OCI-LY7 (cell line): ENCODE measurements around the gene SLC26A3.

ENCODE experiments used
- CTCF ChIP-seq: fragments of 200-600 bp; sonication (generic); conservative IDR thresholded peaks from 2 replicates; pipeline ENCODE4 v1.5.1; 2014; ENCODE audit warnings: mild to moderate bottlenecking, antibody characterized with exemption, low read length, moderate library complexity, mixed read lengths
- EZH2phosphoT487 ChIP-seq: fragments of 200-600 bp; sonication (generic); IDR thresholded peaks from 2 replicates; pipeline ENCODE4 v1.6.1; 2018; ENCODE audit warnings: low read depth, borderline replicate concordance, mild to moderate bottlenecking, mixed run types, antibody characterized with exemption, low read length, moderate library complexity, mixed read lengths

DNA sequence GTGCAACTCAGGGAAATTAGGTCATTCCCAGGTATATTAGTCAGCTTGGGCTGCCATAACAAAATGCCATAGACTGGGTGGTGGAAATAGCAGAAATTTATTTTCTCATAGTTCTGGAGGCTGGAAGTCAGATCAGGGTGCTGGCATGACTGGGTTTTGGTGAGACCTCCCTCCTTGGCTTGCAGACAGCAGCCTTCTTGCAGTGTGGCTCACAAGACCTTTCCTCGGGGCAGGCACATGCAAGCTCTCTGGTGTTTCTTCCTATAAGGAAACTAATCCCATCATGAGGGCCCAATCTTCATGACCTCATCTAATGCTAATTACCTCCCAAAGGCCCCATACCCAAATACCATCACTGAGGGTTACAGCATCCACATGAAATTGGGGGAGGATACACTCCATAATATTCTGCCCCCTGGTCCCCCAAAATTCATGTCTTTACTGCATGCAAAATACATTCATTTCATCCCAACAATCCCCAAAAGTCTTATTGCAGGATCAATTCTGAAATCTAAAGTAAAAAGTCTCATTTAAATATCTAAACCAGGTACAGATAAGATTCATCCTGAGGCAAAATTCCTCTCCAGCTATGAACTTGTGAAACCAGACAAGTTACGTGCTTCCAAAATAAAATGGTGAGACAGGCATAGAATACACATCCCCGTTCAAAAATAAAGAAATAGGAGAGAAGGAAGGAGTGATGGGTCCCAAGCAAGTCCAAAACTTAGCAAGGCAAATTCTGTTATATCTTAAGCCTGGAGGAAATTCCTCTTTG lies 76.5 kb downstream of the SLC26A3 start:
- TF ChIP-seq CTCF (no peak), EZH2phosphoT487 (no peak)
